NCI-H774 (cell line): ENCODE results near the gene SYVN1.
"Not testable (repeated sequence)": the region's sequence is repeated elsewhere in the genome, so short reads cannot be mapped to it uniquely, and the experiment has no call there.

Experiments
- DNase-seq: peaks from one replicate; lab custom pipeline; 2025; lab: John Stamatoyannopoulos, UW

Gene SYVN1

GRCh38 chr11:65134240-65134951 is at the start of gene SYVN1:
Gene SYVN1, minus strand, starts transcription at chr11:65134519. Its CDS starts 918 bp downstream, at chr11:65133601.
- DNase-seq, result peak; percentile 90

GRCh38 chr11:65183201-65183891 is 49.0 kb upstream of the SYVN1 start:
- DNase-seq, result no peak

- peak; percentile 12 for DNase-seq
These were observed 48.2 kb upstream of the SYVN1 start for GRCh38 chr11:65182258-65183170.

- DNase-seq, result peak; percentile 51
These were observed 47.4 kb upstream of the SYVN1 start, which contains the start of gene CAPN1 for GRCh38 chr11:65181569-65182257. Gene CAPN1, plus strand, starts transcription at chr11:65181928. Its CDS starts 774 bp downstream, at chr11:65182702.

- peak; percentile 46 for DNase-seq
These were observed 46.7 kb upstream of the SYVN1 start for GRCh38 chr11:65180877-65181568.

GRCh38 chr11:65174571-65175010 is 40.3 kb upstream of the SYVN1 start:
- DNase-seq, result not testable (repeated sequence)

- DNase-seq, result no peak
These were observed 38.3 kb upstream of the SYVN1 start for GRCh38 chr11:65172600-65172999.

GRCh38 chr11:65170058-65170534 is 35.8 kb upstream of the SYVN1 start, which contains the start of gene SPDYC:
Gene SPDYC, plus strand, starts transcription at chr11:65170233. Its CDS starts 1,125 bp downstream, at chr11:65171358.
- no peak for DNase-seq

GRCh38 chr11:65169164-65169641 is 34.9 kb upstream of the SYVN1 start:
- DNase-seq, result no peak

- no peak for DNase-seq
These were observed 33.3 kb upstream of the SYVN1 start for GRCh38 chr11:65167656-65168055.

GRCh38 chr11:65166893-65167292 is 32.6 kb upstream of the SYVN1 start:
- no peak for DNase-seq

GRCh38 chr11:65165410-65166317 is 31.3 kb upstream of the SYVN1 start:
- no peak for DNase-seq

GRCh38 chr11:65163684-65164083 is 29.4 kb upstream of the SYVN1 start:
- no peak for DNase-seq

- DNase-seq, result no peak
These were observed 26.3 kb upstream of the SYVN1 start for GRCh38 chr11:65160643-65161042.

- DNase-seq, result no peak
These were observed 24.7 kb upstream of the SYVN1 start for GRCh38 chr11:65159012-65159411.

- DNase-seq, result no peak
These were observed 23.0 kb upstream of the SYVN1 start for GRCh38 chr11:65157336-65157735.

- DNase-seq, result no peak
These were observed 22.6 kb upstream of the SYVN1 start for GRCh38 chr11:65156926-65157325.

- DNase-seq, result no peak
These were observed 21.9 kb upstream of the SYVN1 start for GRCh38 chr11:65156256-65156655.

GRCh38 chr11:65152122-65152521 is 17.8 kb upstream of the SYVN1 start:
- no peak for DNase-seq
